GM18951 (cell line): ENCODE data around the gene MAPK10.

Experiments used
- POLR2A ChIP-seq: IDR thresholded peaks from 4 replicates; pipeline ENCODE4 v1.6.1; 2011; ENCODE audit warnings: mild to moderate bottlenecking; ENCODE audit not compliant: insufficient read length, insufficient read depth; ENCODE audit errors: extremely low read depth
- in situ Hi-C: fragments of 300-500 bp; cut with MboI; formaldehyde crosslinking; loops from one replicate; pipeline ENCODE4 v1.12.0; 2022; ENCODE audit warnings: low sequenced_read_pairs, mixed read lengths, inconsistent platforms; ENCODE audit not compliant: unreplicated experiment

MAPK10 gene

GRCh38 chr4:86118711-86119110 is 241.1 kb downstream of the MAPK10 start:
- in situ Hi-C loops, result no loop called here

GRCh38 chr4:86117705-86118302 is 242.0 kb downstream of the MAPK10 start:
- no peak for TF ChIP-seq POLR2A
- in situ Hi-C loops, result no loop called here

More at GRCh38 chr4:86118711-86119110, 241.1 kb downstream of the MAPK10 start:
- no peak for TF ChIP-seq POLR2A

GRCh38 chr4:86114563-86114962 is 245.3 kb downstream of the MAPK10 start:
- in situ Hi-C loops, result no loop called here
- no peak for TF ChIP-seq POLR2A

DNA sequence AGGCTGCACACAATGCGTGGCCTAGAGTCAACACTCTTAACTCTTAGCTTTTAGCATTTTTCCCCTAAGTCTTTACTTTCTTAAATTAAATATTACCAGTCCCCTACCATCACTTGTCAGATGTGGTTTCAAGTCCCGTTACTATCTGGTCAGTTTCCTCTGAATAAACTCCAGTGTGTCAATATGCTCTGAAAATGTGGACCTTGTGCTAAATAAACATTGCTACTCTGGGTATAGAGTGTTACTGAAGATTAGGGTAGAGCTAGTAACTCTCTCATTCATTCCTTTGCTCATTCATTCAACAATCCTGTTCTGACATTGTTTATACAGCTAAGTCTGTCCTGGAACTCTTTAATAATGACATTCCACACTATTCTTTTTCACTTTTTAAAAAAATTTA is 251.0 kb downstream of the MAPK10 start:
- no peak for TF ChIP-seq POLR2A
- in situ Hi-C loops, result no loop called here

DNA sequence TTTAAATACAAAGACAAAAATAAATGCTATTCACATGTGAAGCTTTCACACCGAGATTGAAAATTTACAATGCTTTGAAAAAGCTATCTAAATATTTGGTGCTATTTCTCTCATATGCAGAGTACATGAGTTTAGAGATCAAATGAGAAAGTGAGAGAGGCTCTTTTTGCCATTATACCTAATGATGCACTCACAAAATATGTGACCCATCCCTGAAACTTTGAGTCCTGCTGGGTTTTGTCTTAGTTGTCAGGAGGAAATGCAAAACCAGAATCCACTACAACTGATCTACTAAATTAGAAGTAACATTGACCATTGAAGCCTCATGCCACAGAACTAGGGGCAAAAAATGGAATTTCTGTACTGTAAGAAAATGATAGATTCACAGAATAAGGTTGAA is 251.7 kb downstream of the MAPK10 start:
- in situ Hi-C loops, result no loop called here
- TF ChIP-seq POLR2A, result no peak

- in situ Hi-C loops, result no loop called here
- TF ChIP-seq POLR2A, result no peak
Observed at GRCh38 chr4:86107112-86107511, 252.7 kb downstream of the MAPK10 start.

DNA sequence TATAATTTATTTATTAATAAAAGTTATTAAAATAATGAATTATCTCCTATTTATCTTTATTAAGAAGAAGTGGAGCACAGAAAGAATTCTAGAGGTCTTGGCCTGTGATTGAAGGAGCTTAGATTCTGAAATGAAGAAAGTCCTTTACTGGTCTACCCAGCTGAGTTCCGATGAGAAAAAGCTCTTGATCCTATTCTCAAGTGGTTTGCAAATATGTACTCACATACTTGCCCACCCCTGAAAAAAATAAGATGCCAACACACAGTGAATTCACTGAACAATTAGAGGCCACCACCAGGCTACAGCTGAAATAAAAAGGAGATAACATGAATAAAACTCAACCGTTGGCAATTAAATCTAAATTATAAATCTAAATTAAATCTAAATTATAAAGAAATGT is 253.4 kb downstream of the MAPK10 start:
- in situ Hi-C loops, result no loop called here
- TF ChIP-seq POLR2A, result no peak

DNA sequence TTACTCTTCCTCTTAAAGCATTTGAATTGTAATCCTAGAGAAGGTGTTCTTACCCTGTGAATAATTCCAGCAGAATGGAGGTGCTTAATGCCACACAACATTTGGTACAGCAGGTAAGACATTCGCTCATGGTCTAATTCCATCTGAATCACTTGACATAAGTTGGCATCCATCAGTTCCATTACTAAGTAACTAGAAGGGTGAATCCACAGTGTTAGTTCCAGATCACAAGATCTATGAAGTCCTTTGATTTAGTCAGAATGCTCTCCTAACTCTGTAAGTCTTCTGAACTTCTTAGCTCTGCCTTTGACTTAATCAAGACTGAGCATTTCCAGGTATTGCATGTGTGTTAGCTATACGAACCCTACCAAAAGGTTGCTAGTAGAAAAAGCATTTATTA is 258.0 kb downstream of the MAPK10 start:
- TF ChIP-seq POLR2A, result no peak
- in situ Hi-C loops, result no loop called here

- in situ Hi-C loops, result no loop called here
- TF ChIP-seq POLR2A, result no peak
Observed at GRCh38 chr4:86101410-86101809, 258.4 kb downstream of the MAPK10 start.

GRCh38 chr4:86100539-86101215 is 259.2 kb downstream of the MAPK10 start:
- in situ Hi-C loops, result no loop called here
- no peak for TF ChIP-seq POLR2A

DNA sequence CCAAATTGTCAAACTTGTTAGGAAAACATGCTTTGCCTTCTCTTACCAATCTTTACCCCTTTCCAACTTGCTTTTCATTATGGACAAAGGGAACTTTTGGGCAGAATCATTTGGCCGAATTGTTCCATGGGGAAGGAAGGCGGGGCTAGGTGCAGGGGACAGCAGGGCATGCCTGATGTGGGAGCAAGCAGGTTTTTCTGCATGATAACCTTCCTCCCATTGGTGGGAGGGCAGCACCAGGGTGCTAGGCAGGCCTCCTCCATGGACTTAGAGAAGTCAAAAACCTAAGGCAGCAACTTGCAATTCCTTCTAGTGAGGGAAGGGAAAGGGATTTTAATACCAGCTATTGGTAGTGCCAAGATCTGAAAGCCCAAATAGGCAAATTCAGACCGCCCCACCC is 260.5 kb downstream of the MAPK10 start:
- in situ Hi-C loops, result no loop called here
- no peak for TF ChIP-seq POLR2A

DNA sequence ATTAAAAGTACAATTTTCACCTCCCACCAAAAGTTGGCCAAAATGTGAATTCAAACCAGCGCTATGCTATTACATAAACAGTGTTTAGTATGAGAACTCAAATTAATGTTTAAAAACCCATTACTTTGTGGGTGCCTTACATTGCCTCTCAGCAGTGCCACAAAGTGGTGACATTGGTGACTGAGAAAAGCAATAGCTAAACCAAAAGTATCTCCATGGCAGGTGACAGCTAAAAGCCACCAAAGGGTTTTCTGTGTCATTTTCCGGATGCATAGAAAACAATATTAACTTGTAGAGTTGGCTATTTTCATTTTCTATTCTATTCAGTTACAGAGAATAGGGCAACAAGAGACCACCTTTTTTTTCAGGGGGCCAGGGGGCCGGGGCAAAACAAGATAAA is 261.2 kb downstream of the MAPK10 start:
- TF ChIP-seq POLR2A, result no peak
- in situ Hi-C loops, result no loop called here

GRCh38 chr4:86096373-86096772 is 263.5 kb downstream of the MAPK10 start:
- in situ Hi-C loops, result no loop called here
- TF ChIP-seq POLR2A, result no peak

GRCh38 chr4:86092684-86093083 is 267.2 kb downstream of the MAPK10 start:
- in situ Hi-C loops, result no loop called here

More at GRCh38 chr4:86092684-86093083, 267.2 kb downstream of the MAPK10 start:
- TF ChIP-seq POLR2A, result no peak
